GM19468 (cell line): ENCODE results near the gene CDS1.
"Not testable (repeated sequence)": the region's sequence is repeated elsewhere in the genome, so short reads cannot be mapped to it uniquely, and the experiment has no call there.

Source experiments
- ATAC-seq: cut with Tn5 transposase; IDR thresholded peaks from one replicate; pipeline ENCODE4 v1.9.1; 2021; ENCODE audit warnings: mild to moderate bottlenecking, moderate library complexity, moderate number of reproducible peaks; ENCODE audit not compliant: unreplicated experiment; ENCODE audit errors: extremely low read depth

CDS1 gene

DNA sequence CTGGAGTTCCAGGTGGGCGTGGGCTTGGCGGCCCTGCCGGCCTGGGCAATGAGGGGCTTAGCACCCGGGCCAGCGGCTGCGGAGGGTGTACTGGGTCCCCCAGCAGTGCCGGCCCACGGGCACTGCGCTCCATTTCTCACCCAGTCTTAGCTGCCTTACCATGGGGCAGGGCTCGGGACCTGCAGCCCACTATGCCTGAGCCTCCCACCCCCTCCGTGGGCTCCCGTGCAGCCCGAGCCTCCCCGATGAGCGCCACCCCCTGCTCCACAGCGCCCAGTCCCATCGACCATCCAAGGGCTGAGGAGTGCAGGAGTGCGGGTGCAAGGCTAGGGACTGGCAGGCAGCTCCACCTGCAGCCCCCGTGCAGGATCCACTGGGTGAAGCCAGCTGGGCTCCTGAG, 81.8 kb downstream of the CDS1 start:
- not testable (repeated sequence) for ATAC-seq

GRCh38 chr4:84666439-84666838, 83.5 kb downstream of the CDS1 start:
- no peak for ATAC-seq

DNA sequence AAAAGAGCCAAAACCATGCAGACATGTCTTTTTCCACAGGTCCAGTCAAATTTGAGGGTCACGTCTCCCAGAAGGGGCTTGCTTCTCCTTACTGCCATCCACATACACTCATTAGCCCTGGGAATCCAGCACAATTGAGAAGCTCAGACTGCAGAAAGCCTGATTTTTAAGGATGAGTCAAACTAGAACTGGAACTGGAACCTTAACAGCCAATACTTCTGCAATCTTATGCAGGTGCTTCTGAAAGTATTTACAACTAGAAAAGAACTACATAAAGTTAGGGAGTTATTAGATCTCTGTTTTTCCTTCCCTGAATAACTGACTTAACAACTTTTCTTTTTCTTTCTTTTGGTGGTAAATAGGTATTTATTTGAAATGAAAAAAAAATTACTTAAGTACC, 86.3 kb downstream of the CDS1 start:
- no peak for ATAC-seq

- no peak for ATAC-seq
Measured at GRCh38 chr4:84672177-84672576, 89.2 kb downstream of the CDS1 start.

DNA sequence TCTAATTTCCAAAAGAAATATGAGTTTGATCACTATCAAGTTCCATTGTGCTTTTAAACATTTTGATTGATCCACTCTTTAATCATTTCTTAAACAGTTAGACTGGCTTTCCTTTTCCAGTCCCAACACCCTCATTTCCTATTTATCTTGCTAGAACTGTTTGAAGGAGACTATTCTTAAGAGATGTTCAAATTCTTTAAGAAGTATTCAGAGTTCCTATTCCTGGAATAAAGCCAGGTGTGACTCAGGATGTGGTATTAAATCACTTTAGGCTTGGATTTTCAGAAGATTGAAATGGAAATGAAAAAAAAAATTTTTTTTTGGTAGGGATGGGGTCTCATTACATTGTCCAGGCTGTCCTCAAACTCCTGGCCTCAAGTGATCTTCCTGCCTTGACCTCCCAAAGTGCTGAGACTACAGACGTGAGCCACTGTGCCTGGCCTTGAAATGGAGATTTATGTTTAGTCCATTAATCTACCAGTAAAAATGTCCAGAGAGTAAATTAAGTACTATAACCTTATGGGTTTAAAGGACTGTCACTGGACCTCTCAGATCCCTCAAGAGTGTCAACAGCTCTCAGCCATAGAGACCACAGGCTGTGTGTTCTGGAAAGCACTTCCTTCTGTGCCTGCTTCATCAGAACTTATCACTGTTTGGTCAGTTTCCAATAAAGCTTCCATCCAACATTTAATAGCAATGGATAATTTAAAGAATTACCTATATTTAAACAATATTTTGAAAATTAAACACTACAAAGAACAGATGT, 90.7 kb downstream of the CDS1 start:
- no peak for ATAC-seq

DNA sequence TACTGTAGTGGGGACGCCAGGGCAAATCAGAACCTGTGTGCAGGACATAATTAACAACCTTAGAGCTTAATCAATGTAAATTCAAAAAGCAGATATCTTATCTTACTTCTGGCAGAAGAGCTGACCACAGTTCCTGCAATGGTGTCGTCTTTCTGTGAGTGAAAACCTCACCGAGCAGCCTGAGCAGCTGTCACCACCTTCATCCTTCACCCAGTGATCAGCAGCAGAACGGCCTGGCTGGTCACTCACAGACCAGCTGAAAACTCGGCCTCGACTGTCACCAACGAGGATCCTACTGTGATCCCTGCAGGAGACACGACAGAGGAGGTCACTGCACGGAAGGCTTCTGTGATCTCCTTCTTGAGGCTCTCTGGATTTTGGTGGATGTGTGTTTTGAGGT, 94.2 kb downstream of the CDS1 start:
- no peak for ATAC-seq

DNA sequence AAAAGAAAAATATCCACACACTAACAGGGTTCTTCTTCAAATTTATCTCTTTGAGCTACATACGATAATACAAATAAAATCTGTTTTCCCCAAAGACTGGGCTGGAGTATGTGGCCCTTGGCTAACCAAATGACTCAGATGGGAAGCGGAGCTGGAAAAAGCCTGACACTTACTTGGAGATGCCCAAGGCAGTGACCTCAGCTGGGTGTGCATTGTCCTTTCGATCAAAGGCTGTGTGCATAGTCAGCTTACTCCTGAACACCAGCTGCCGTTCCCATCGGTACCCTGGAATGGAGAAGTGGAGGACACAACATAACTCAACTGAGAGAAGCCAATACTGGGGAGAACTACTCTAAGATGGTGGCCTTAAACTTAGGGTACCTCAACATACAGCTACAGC, 95.1 kb downstream of the CDS1 start:
- ATAC-seq: no peak

GRCh38 chr4:84678976-84679744, 96.2 kb downstream of the CDS1 start:
- no peak for ATAC-seq

GRCh38 chr4:84680956-84681355, 98.0 kb downstream of the CDS1 start:
- ATAC-seq: no peak

- ATAC-seq: no peak
Measured at GRCh38 chr4:84681486-84682274, 98.8 kb downstream of the CDS1 start.

DNA sequence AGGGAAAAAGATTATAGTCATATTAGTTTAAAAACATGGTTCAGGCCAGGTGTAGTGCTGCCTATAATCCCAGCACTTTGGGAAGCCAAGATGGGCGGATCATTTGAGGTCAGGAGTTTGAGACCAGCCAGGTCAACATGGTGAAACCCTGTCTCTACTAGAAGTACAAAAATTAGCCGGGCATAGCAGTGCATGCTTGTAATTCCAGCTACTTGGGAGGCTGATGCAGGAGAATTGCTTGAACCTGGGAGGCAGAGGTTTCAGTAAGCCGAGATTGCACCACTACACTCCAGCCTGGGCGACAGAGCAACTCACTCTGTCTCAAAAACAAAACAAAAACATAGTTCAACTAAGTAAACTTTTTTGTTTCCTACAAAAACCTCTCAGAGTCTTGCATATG, 99.7 kb downstream of the CDS1 start:
- ATAC-seq: not testable (repeated sequence)

- ATAC-seq: no peak
Measured at GRCh38 chr4:84683064-84683850, 100.3 kb downstream of the CDS1 start.

GRCh38 chr4:84684361-84684760, 101.4 kb downstream of the CDS1 start:
- no peak for ATAC-seq

- ATAC-seq: no peak
Measured at GRCh38 chr4:84685105-84685504, 102.2 kb downstream of the CDS1 start.

- no peak for ATAC-seq
Measured at GRCh38 chr4:84688605-84689004, 105.7 kb downstream of the CDS1 start.

DNA sequence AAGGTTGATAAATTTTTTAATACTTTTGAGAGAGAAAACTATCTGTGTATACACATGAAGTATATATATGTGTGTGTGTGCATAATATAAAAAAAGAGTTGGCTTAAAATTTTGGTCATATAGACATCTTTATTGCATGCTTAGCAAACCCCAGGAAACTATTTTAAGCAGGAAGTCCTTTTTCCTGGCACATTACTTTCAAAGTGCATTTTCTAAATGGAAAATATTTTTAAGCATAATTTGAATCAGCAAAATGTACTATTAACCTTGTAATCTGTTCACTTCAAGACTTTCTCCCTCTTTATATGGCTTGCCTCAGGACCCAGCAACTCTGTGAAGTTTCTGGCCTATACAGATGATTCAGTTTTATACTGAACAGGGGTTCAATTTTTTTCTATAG, 106.3 kb downstream of the CDS1 start:
- ATAC-seq: no peak

DNA sequence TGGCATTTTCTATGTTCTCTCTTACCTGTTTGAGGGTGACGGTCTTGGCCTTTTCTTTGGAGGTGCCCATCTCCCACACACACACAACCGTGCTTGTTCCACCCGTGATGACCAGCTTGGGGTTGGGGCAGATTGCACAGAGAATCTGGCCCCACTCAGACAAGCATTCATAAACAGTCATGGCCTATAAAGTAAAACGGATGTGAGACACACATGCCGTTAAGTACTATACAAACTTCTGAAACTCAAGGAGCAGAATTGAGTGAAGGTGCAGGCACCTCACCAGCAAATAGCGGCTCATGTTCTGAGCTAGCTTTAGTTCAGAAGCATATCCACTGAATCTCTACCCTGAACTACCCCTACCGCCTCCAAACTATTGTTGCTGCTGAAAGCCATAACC, 107.6 kb downstream of the CDS1 start:
- no peak for ATAC-seq

DNA sequence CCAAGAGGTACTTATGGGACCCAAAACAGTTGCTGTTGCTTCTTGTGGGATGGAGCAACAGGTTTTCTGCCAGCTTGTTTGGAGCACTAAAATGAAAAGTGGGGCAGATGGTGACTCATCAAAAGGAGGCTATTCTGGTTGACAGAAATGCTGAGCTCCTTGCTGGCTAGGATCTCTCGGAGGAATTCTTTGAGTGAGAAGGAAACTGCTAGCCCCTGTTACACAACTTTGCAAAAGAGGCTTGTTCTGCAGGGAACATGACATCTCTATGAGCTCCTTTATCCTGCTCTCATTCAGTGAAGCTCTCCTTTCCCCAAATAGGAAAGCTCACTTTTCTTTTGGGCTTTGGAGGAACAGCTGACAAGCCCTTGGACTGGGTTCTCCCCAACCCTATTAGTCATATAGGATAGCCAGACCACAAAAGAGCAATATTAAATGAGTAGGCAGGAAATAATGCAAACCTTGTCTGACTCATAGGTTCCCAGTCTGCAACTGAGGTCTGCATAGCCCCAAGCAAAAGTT, 108.3 kb downstream of the CDS1 start:
- ATAC-seq: no peak

DNA sequence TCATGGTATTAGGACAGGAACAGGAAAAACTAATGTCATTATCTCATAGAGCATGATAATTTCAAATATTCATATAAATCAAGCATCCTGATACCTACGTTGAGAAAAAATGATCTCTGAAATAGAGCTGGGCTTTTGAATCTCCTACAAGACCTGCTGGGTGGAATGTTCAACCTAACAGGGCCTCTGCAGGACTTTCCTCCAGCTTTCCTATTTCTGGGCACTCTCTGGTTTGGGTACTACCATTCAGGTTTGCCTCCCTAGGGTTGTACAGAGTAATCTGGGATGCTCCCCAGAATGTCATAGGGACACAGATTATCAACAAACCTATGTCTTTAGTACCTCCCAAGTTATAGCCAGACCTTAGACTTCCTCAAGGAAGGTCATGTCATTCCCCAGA, 108.9 kb downstream of the CDS1 start:
- ATAC-seq: no peak

DNA sequence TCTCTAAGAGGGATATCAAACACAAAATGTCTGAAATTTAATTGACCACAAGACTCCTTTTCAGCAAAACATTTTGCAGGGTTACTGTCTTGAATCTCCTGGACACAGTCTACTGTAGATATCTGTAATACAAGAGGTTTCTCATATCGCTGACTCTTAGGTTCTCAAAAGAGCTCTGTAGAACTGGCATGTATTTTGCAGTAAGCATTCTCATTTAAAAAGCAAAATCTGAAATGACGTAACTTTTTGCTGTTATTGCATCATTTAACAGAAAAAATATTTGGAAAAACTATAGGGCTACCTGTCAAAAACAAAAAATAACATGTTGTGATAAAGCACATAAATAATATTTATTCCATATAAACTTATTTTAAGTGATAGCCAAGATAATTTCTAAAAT, 114.2 kb downstream of the CDS1 start:
- no peak for ATAC-seq
